GM23248 (cell line): ENCODE results near the gene DCAF6. TPM values are rescaled to one million over a fixed set of nuclear protein-coding genes. Genes with fewer than 3 reads are reported as not detected.

ENCODE experiments used
- DNase-seq: peaks from one replicate; pipeline ENCODE4 v3.0.0-alpha.2; 2015
- H2AFZ ChIP-seq: fragments of 200-600 bp; sonication (generic); 2 replicates; pipeline ENCODE4 v1.6.1; 2016; ENCODE audit warnings: antibody characterized with exemption
- H3F3A ChIP-seq: fragments of 200-600 bp; sonication (generic); 2 replicates; pipeline ENCODE4 v1.6.1; 2016; ENCODE audit warnings: mild to moderate bottlenecking, antibody characterized with exemption, mixed run types; ENCODE audit not compliant: insufficient read depth
- H3K27ac ChIP-seq: fragments of 200-600 bp; sonication (generic); 2 replicates; pipeline ENCODE4 v1.5.1; 2016; ENCODE audit warnings: mild to moderate bottlenecking
- H3K27me3 ChIP-seq: fragments of 200-600 bp; sonication (generic); replicated peaks from 2 replicates; pipeline ENCODE4 v1.6.1; 2016; ENCODE audit warnings: mild to moderate bottlenecking; ENCODE audit not compliant: insufficient read depth
- H3K36me3 ChIP-seq: fragments of 200-600 bp; sonication (generic); 2 replicates; pipeline ENCODE4 v1.6.1; 2016; ENCODE audit warnings: low read depth, mild to moderate bottlenecking
- H3K4me1 ChIP-seq: fragments of 200-600 bp; sonication (generic); 2 replicates; pipeline ENCODE4 v1.6.1; 2016; ENCODE audit warnings: mild to moderate bottlenecking; ENCODE audit not compliant: insufficient read depth
- H3K4me2 ChIP-seq: fragments of 200-600 bp; sonication (generic); one replicate; pipeline ENCODE4 v1.6.1; 2016; ENCODE audit warnings: mild to moderate bottlenecking; ENCODE audit not compliant: unreplicated experiment
- H3K4me3 ChIP-seq: fragments of 200-600 bp; sonication (generic); 2 replicates; pipeline ENCODE4 v1.5.1; 2016; ENCODE audit warnings: mild to moderate bottlenecking
- H3K79me2 ChIP-seq: fragments of 200-600 bp; sonication (generic); 2 replicates; pipeline ENCODE4 v1.6.1; 2016; ENCODE audit warnings: mild to moderate bottlenecking; ENCODE audit not compliant: insufficient read depth
- H3K9ac ChIP-seq: fragments of 200-600 bp; sonication (generic); 2 replicates; pipeline ENCODE4 v1.6.1; 2016; ENCODE audit warnings: mild to moderate bottlenecking
- H3K9me2 ChIP-seq: fragments of 200-600 bp; sonication (generic); 2 replicates; pipeline ENCODE4 v1.6.1; 2016; ENCODE audit warnings: mixed run types, mild to moderate bottlenecking, moderate library complexity; ENCODE audit not compliant: insufficient read depth
- H3K9me3 ChIP-seq: fragments of 200-600 bp; sonication (generic); one replicate; pipeline ENCODE4 v1.6.1; 2017; ENCODE audit warnings: low read depth
- H4K20me1 ChIP-seq: fragments of 200-600 bp; sonication (generic); 2 replicates; pipeline ENCODE4 v1.6.0; 2016; ENCODE audit not compliant: insufficient read depth
- EZH2 ChIP-seq: fragments of 200-600 bp; sonication (generic); IDR thresholded peaks from 2 replicates; pipeline ENCODE4 v1.6.1; 2018; ENCODE audit warnings: antibody characterized with exemption, mild to moderate bottlenecking; ENCODE audit not compliant: insufficient read depth, poor library complexity, severe bottlenecking
- EZH2phosphoT487 ChIP-seq: fragments of 200-600 bp; sonication (generic); IDR thresholded peaks from 2 replicates; pipeline ENCODE4 v1.6.1; 2018; ENCODE audit warnings: antibody characterized with exemption, moderate library complexity, mild to moderate bottlenecking, low read depth; ENCODE audit not compliant: insufficient read depth
- WGBS, 2 experiments: methylation state at CpG; one replicate each; pipeline ENCODE4 v1.1.6; 2015 to 2017; ENCODE audit warnings: low lambda C conversion rate in 2 of 2, low coverage in 1 of 2; ENCODE audit errors: missing lambda C conversion rate in 2 of 2; 5-methylcytosine and 5-hydroxymethylcytosine counted together
- in situ Hi-C: fragments of 300-500 bp; cut with MboI; formaldehyde crosslinking; loops from 2 replicates; pipeline ENCODE4 v1.15.0; 2020
- polyA plus RNA-seq: library from polyadenylated mRNA; unstranded; fragments of >200 nt; fragmentation: Nextera tagmentation; extraction: Ambion mirVana; gene quantifications from 2 replicates; pipeline ENCODE4 v1.2.1, GENCODE V29; 2016
- total RNA-seq: library from RNA; depleted of rRNA; stranded (reverse); fragments of >200 nt; shearing (Covaris generic); gene quantifications from 2 replicates; pipeline ENCODE4 v1.2.3, GENCODE V29; 2014

The DCAF6 gene
- total and polyA plus RNA-seq, 2 experiments from 2014 or later = 63.4 to 99.6 TPM

DNA sequence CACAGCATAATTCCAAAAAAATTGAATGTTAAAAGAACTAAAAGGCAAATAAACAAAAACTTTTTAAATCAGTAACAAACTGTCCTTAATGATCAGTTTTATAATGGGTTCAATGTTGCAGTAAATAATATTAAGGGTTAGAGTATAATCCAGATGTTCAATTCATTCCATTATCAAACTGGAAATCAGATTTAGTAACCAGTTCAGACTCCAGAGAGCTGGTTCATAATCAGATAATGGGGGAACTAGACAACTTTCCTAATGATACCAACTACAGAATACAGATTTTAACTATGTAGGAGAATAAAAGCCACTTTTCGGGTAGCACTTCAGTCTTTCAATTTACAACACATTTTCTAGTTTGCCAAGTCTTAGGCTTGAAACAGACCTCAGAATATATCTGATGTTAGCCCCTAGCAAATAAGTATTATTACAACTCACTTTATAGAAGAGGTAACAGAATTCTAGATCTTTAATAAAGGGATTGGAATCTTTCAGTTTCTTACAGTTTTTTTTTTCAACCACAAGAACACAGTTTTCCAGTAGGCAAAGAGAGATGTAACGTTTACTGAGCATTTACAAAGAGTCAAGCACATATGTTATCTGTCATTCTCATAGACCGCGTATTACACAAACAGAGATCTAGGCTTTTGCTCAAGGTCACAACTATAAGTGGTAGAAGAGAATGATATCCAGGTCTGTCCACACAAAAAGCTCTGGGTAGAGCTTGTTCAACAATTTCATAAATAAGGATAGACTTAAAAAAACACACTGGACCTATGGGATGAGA, 1.9 kb upstream of the DCAF6 start:
- Histone ChIP-seq H3K36me3 (no peaks in the 10 kb centered on the region), H3K9me3 (no peaks in the 10 kb centered on the region), H3F3A (peaks cover 31% of the 10 kb centered on the region), H2AFZ (peak overlapping the region; percentile 92), H3K9ac (peak overlapping the region; percentile 97), H3K4me1 (peaks cover 18% of the 10 kb centered on the region), H4K20me1 (no peaks in the 10 kb centered on the region), H3K4me3 (peak overlapping the region; percentile 94), H3K9me2 (no peaks in the 10 kb centered on the region), H3K4me2 (peak overlapping the region; percentile 92), H3K27ac (peak overlapping the region; percentile 97), H3K27me3 (no peaks in the 10 kb centered on the region), H3K79me2 (peaks cover 90% of the 10 kb centered on the region)
- in situ Hi-C loops = no loop called here
- no peak for TF ChIP-seq EZH2
- no peak for TF ChIP-seq EZH2phosphoT487
- DNase-seq = peak; percentile 15
- 1 to 4% methylated on average over 4 of the region's 4 CpGs for WGBS, 2 experiments

DNA sequence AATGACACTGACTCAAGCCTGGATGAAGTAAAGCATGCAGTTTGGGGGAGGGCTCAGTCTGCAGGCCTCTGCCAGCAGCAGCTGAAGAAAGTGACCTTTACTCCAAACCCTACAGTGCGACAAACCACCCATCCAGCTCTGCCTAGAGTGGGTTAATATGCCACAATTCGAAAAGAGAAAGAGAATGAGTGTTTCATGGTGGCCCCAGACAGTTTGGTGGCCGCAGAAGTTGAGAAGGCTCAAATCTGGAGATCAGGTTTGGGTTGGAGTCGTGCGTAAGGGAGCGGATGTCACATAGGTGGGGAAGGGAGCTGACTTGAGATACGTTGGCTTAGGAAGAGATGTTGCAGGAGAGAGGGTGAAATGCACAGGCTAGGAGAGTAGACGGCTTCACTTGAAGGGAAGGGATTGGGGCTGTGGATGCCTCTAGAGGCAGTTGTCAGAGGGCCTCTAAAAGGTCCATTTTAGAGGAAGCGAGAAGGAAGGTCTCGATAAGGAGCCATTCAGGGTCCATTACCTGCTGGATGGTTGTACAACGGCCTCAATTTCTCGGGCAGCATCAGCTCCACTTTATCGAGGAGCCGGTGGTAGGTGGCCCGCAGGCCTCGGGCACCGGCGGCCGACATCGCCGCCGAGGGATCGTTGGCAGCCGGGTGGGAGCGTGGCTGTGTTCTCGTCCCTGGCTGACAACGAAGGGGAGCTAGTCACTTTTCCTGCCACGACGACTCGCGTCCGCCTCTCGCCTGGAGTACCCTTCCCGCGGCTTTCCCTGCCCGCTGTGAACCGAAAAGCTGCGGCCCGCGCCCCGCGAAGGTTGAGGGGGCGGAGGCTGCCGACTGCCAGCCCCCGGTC, 1.0 kb upstream of the DCAF6 start:
- H3K9me2 ChIP-seq = no peaks in the 10 kb centered on the region
- H3F3A ChIP-seq = peaks cover 31% of the 10 kb centered on the region
- in situ Hi-C loops = no loop called here
- H3K9ac ChIP-seq = peak overlapping the region; percentile 97
- 1% methylated on average over 43 to 45 of the region's 45 CpGs for WGBS, 2 experiments
- peak; percentile 75 for DNase-seq
- H3K4me3 ChIP-seq = peak overlapping the region; percentile 94
- H3K4me1 ChIP-seq = peaks cover 18% of the 10 kb centered on the region
- no peaks in the 10 kb centered on the region for H3K9me3 ChIP-seq
- peaks cover 90% of the 10 kb centered on the region for H3K79me2 ChIP-seq
- peak overlapping the region; percentile 97 for H3K27ac ChIP-seq
- H3K27me3 ChIP-seq = no peaks in the 10 kb centered on the region
- peak overlapping the region; percentile 92 for H2AFZ ChIP-seq
- H3K4me2 ChIP-seq = peak overlapping the region; percentile 92
- no peak for TF ChIP-seq EZH2
- TF ChIP-seq EZH2phosphoT487 = no peak
- H4K20me1 ChIP-seq = no peaks in the 10 kb centered on the region
- no peaks in the 10 kb centered on the region for H3K36me3 ChIP-seq

DNA sequence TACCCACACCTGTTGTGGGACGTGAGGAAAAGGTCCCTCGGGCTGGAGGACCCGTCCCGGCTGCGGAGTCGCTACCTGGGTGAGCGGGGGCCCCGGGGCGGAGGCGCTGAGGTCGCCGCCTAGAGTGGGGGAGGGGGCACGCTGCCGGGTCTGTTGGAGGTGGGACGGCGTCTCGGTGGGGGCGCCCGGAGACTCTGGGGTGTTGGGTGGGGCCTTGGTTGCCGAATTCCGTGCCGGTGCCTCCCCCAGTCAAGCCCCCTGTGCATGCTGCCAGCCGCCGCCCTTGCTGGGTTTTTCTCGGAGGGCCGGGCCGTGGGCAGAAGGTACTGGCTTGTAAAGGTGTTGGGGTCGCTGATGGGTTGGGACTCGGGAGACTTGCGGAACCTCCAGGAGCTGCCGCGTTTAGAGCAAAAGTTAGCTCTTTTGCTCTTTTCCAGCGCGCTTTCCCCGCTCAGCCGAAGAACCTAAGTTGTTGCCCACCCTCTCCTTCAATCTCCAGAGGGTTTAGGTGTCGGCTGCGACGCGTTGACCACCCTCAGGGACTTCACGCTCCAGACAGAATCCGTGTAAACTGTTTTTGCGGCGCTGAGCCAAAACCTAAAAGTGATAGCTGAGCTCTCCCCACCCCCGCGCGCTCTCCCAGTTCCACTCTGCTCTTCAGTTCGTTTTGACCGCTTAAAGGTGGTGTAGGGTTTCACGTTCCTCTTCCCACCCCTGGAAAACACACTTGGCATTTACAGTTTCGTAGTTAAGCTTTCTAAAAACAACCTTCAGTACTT, 636 bp downstream of the DCAF6 start, which contains the start of gene MPC2:
Gene MPC2 (minus strand): TSS at position 143 of the 779 bp plus-strand sequence. CDS start 1,231 bp downstream, outside the sequence.
- Histone ChIP-seq H2AFZ (peak within 1 kb of the TSS; percentile 92), H3K4me2 (peak within 1 kb of the TSS; percentile 94), H3K4me1 (peaks cover 12% of the 10 kb centered on the region), H3K27ac (peak within 1 kb of the TSS; percentile 97), H3K9me3 (no peaks in the 10 kb centered on the region), H3K9me2 (no peaks in the 10 kb centered on the region), H3F3A (peaks cover 37% of the 10 kb centered on the region), H3K36me3 (no peaks in the 10 kb centered on the region), H3K79me2 (peaks cover 90% of the 10 kb centered on the region), H3K27me3 (no peaks in the 10 kb centered on the region), H4K20me1 (peaks cover 8% of the 10 kb centered on the region; the same call in 1 of the 2 replicates), H3K4me3 (peak within 1 kb of the TSS; percentile 94), H3K9ac (peak within 1 kb of the TSS; percentile 97)
- peak; percentile 89 for DNase-seq
- 1% methylated on average over 36 to 51 of the region's 51 CpGs for WGBS, 2 experiments
- TF ChIP-seq EZH2 = no peak
- no peak for TF ChIP-seq EZH2phosphoT487
- in situ Hi-C loops = no loop called here

DNA sequence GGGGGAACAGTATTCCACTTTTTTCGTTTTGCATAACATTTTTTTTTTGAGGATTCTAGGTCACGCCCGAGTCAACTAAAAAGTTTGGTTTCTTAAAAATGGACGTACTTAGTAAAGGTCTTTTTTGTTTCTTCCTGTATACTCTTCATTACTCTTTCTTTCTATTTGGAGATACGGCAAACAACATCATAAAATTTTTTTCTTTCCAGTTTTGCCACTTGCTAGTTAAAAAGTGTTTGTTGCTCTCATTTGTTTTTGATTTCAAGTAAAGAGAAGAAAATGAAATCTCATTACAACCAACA, 1.2 kb downstream of the DCAF6 start:
- H3K9me3 ChIP-seq = no peaks in the 10 kb centered on the region
- TF ChIP-seq EZH2 (no peak), EZH2phosphoT487 (no peak)
- H3K4me3 ChIP-seq = peak overlapping the region; percentile 94
- peak overlapping the region; percentile 92 for H2AFZ ChIP-seq
- peaks cover 37% of the 10 kb centered on the region for H3F3A ChIP-seq
- 1% methylated on average over 5 of the region's 5 CpGs for WGBS, 2 experiments
- peaks cover 10% of the 10 kb centered on the region for H3K4me1 ChIP-seq
- peak overlapping the region; percentile 97 for H3K9ac ChIP-seq
- no peaks in the 10 kb centered on the region for H3K27me3 ChIP-seq
- peaks cover 90% of the 10 kb centered on the region for H3K79me2 ChIP-seq
- peak overlapping the region; percentile 94 for H3K4me2 ChIP-seq
- no peak for DNase-seq
- H3K9me2 ChIP-seq = no peaks in the 10 kb centered on the region
- in situ Hi-C loops = no loop called here
- H3K36me3 ChIP-seq = no peaks in the 10 kb centered on the region
- H4K20me1 ChIP-seq = peaks cover 8% of the 10 kb centered on the region; the same call in 1 of the 2 replicates
- peak overlapping the region; percentile 97 for H3K27ac ChIP-seq
